Breast epithelium (tissue), 4 donors: ENCODE results near the gene ZNF761. TPM values are rescaled to one million over a fixed set of nuclear protein-coding genes. Genes with fewer than 3 reads are reported as not detected.
"Not testable (repeated sequence)": the region's sequence is repeated elsewhere in the genome, so short reads cannot be mapped to it uniquely, and the experiment has no call there.

ENCODE experiments used
- DNase-seq, 2 donors: peaks; one replicate each; pipeline ENCODE4 v3.0.0-alpha.2; 2019; ENCODE audit warnings: low spot score in 2 of 2
- H3K27ac ChIP-seq, 2 donors: fragments of 200-600 bp; sonication (generic) in 1 of 2; one replicate each; pipeline ENCODE4 v1.5.1; 2016 to 2019; ENCODE audit warnings: mild to moderate bottlenecking in 1 of 2
- H3K27me3 ChIP-seq, 2 donors: fragments of 200-600 bp; sonication (generic) in 1 of 2; one replicate each; pipeline versions ENCODE4 v1.5.1 to v1.6.0; 2017 to 2019; ENCODE audit warnings: control low read depth in 1 of 2, mild to moderate bottlenecking in 1 of 2
- H3K36me3 ChIP-seq: fragments of 200-600 bp; one replicate; pipeline ENCODE4 v1.5.1; 2019
- H3K4me1 ChIP-seq, 2 donors: fragments of 200-600 bp; sonication (generic); one replicate each; pipeline ENCODE4 v1.5.1; 2016 to 2019; ENCODE audit warnings: control low read depth in 1 of 2
- H3K4me3 ChIP-seq, 3 donors: fragments of 200-600 bp; sonication (generic); 1 replicate in 2 of 3; 2 replicates in 1 of 3; pipeline ENCODE4 v1.5.1; 2016 to 2019; ENCODE audit warnings: mild to moderate bottlenecking in 3 of 3, moderate library complexity in 2 of 3
- H3K9me3 ChIP-seq, 2 donors: fragments of 200-600 bp; sonication (generic) in 1 of 2; one replicate each; pipeline ENCODE4 v1.5.1; 2016 to 2019; ENCODE audit warnings: control low read depth in 1 of 2
- POLR2A ChIP-seq: fragments of 450-650 bp; IDR thresholded peaks from one replicate; pipeline ENCODE4 v1.6.1; 2016; ENCODE audit warnings: antibody characterized with exemption, mild to moderate bottlenecking, moderate library complexity
- POLR2AphosphoS5 ChIP-seq, 3 donors: sonication (generic); formaldehyde crosslinking; IDR thresholded peaks; one replicate each; pipeline ENCODE4 v1.6.1; 2017; ENCODE audit warnings: antibody characterized with exemption in 3 of 3
- intact Hi-C: fragments of 100-400 bp; cut with DNase I; formaldehyde crosslinking; loops from one replicate; pipeline ENCODE4 v1.15.1; 2023; ENCODE audit warnings: low total_unique reads
- total RNA-seq, 3 donors: library from RNA; depleted of rRNA; stranded (reverse); fragments of >200 nt; gene quantifications; one replicate each; pipeline ENCODE4 v1.1.0, GENCODE V29; 2016
- TF ChIP-seq, protein P1 (sequence below), 3 donors: fragments of 450-650 bp; IDR thresholded peaks; one replicate each; pipeline ENCODE4 v1.5.1; 2016 to 2017; ENCODE audit warnings: antibody characterized with exemption in 3 of 3, mild to moderate bottlenecking in 3 of 3, moderate library complexity in 3 of 3

The ZNF761 gene
- total RNA-seq, 3 donors from 2014 or later: 14.1 to 20.9 (median 17.0) TPM

DNA sequence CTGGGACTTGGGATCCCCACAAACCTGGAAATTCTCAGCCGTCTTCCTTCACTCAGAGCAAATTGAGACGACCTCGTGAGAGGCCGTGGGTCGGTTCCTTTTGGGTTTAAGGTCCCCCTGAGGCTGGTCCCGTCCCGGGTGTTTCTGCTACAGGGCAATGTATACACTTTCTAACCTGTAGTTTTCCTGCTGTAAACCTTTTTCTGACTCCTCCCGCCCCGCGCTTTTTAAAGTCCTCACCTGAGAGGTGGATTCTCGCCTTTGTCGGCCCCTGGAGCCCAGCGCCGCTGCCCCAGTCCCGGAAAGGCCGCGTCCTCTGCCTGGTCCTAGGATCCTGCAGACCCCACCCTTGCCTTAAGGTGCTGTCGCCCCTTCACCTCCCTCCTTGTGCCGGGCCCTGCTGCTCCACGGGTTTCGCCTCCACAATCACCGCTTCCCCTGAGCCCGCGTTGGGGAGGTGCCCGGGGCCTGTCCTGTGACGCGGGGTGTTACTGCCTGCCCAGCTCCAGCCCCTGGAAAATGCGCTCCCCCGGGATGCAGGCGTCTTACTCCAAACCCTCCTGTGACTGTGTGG lies 391 bp downstream of the ZNF761 start:
- no peaks in the 10 kb centered on the region for H3K27me3 ChIP-seq
- no peak for TF ChIP-seq POLR2AphosphoS5 (IDR thresholded peaks at IDR 0.05)
- TF ChIP-seq, protein P1, sequence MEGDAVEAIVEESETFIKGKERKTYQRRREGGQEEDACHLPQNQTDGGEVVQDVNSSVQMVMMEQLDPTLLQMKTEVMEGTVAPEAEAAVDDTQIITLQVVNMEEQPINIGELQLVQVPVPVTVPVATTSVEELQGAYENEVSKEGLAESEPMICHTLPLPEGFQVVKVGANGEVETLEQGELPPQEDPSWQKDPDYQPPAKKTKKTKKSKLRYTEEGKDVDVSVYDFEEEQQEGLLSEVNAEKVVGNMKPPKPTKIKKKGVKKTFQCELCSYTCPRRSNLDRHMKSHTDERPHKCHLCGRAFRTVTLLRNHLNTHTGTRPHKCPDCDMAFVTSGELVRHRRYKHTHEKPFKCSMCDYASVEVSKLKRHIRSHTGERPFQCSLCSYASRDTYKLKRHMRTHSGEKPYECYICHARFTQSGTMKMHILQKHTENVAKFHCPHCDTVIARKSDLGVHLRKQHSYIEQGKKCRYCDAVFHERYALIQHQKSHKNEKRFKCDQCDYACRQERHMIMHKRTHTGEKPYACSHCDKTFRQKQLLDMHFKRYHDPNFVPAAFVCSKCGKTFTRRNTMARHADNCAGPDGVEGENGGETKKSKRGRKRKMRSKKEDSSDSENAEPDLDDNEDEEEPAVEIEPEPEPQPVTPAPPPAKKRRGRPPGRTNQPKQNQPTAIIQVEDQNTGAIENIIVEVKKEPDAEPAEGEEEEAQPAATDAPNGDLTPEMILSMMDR (IDR thresholded peaks at IDR 0.05): no peak
- no peak for TF ChIP-seq POLR2A
- H3K4me3 ChIP-seq: peak overlapping the region; percentile 61 to 78 (median 71)
- no peaks in the 10 kb centered on the region for H3K36me3 ChIP-seq
- H3K4me1 ChIP-seq: no peaks in the 10 kb centered on the region
- intact Hi-C loops: no loop called here
- H3K9me3 ChIP-seq: peaks cover 0 to 3% of the 10 kb centered on the region in 2 donors
- peak overlapping the region; percentile 85 to 89 for H3K27ac ChIP-seq
- DNase-seq: no peak

DNA sequence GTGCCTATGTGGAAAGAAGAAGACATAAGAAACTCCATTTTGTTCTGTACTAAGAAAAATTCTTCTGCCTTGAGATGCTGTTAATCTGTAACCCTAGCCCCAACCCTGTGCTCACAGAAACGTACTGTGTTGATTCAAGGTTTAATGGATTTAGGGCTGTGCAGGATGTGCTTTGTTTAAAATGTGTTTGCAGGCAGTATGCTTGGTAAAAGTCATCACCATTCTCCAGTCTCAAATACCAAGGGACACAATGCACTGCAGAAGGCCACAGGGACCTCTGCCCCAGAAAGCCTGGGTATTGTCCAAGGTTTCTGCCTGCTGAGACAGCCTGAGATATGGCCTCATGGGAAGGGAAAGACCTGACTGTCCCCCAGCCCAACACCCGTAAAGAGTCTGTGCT lies 12.0 kb downstream of the ZNF761 start:
- H3K36me3 ChIP-seq, H3K4me1 ChIP-seq, DNase-seq, intact Hi-C loops, H3K4me3 ChIP-seq, H3K27ac ChIP-seq, H3K27me3 ChIP-seq: not testable (repeated sequence)
- H3K9me3 ChIP-seq: peaks cover 19 to 29% of the 10 kb centered on the region in 2 donors

DNA sequence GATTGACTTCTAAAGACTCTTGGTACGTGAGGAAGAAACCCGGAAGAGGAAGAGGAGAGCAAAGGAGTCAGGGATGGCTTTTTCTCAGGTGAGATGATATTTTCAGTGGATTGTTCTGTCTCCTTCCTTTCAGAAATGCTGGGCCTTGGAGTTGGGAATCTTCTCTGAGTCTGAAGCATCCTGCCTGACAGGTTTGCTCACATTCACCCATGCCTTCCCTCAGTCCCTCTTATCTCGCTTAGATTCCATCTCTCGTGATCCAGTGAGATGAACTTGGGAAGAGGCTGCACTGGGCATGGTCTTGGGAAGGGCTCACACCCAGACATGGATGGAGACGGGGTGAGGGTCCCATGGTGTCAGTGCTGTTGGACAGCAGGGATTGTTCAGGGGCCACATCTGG lies 15.4 kb downstream of the ZNF761 start:
- H3K27me3 ChIP-seq, H3K4me3 ChIP-seq, H3K36me3 ChIP-seq, DNase-seq, intact Hi-C loops, H3K27ac ChIP-seq, H3K4me1 ChIP-seq: not testable (repeated sequence)
- peaks cover 20 to 24% of the 10 kb centered on the region in 2 donors for H3K9me3 ChIP-seq

DNA sequence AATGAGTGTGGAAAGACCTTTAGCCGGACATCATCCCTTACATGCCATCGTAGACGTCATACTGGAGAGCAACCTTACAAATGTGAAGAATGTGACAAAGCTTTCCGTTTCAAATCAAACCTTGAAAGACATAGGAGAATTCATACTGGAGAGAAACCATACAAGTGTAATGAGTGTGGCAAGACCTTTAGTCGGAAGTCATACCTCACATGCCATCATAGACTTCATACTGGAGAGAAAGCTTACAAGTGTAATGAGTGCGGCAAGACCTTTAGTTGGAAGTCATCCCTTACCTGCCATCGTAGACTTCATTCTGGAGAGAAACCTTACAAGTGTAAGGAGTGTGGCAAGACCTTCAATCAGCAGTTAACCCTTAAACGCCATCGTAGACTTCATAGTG lies 24.0 kb downstream of the ZNF761 start:
- Histone ChIP-seq H3K27ac (no peak overlapping the region), H3K4me3 (no peak overlapping the region), H3K4me1 (no peaks in the 10 kb centered on the region), H3K36me3 (peaks cover 6% of the 10 kb centered on the region), H3K27me3 (no peaks in the 10 kb centered on the region), H3K9me3 (peaks cover 28 to 66% of the 10 kb centered on the region in 2 donors)
- no peak for TF ChIP-seq POLR2AphosphoS5 (IDR thresholded peaks at IDR 0.05)
- TF ChIP-seq, protein P1 (IDR thresholded peaks at IDR 0.05): no peak
- no peak for TF ChIP-seq POLR2A
- DNase-seq: no peak
- intact Hi-C loops: no loop called here

DNA sequence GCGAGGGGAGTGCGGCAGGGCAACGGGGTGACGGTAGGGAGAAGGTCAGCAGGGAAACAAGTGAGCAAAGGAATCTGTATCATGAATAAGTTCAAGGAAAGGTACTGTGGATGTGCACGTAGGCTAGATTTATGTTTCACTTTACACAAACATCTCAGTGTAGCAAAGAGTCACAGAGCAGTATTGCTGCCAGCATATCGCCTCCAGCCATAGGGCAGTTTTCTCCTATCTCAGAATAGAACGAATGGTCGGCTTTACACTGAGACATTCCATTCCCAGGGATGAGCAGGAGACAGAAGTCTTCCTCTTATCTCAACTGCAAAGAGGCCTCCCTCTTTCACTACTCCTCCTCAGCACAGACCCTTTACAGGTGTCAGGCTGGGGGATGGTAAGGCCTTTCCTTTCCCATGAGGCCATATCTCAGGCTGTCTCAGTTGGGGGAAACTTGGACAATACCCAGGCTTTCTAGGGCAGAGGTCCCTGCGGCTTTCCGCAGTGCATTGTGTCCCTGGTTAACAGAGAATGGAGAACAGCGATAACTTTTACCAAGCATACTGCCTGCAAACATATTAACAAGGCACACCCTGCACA lies 28.4 kb downstream of the ZNF761 start:
- H3K27me3 ChIP-seq, H3K4me3 ChIP-seq, H3K27ac ChIP-seq, H3K4me1 ChIP-seq, intact Hi-C loops, DNase-seq, H3K36me3 ChIP-seq: not testable (repeated sequence)
- H3K9me3 ChIP-seq: peaks cover 16 to 35% of the 10 kb centered on the region in 2 donors

DNA sequence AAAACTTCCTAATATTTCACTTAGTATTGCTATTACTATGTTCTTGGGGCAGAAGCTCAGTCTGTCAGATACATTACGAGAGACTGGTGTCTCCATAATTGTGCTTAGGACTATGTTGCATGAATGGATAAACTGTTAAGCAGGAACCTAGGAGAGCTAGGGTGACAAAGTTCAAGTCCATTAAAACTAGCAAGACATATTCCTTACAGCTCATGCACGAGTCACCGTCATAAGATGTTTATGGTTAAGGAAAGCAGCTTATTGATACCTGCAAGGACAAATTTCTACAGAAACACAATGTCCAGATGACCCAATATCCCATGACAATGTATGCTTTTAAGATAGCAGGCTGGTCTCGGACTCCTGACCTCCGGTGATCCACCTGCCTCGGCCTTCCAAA lies 30.1 kb downstream of the ZNF761 start:
- Histone ChIP-seq H3K27me3 (no peaks in the 10 kb centered on the region), H3K9me3 (peaks cover 12 to 19% of the 10 kb centered on the region in 2 donors), H3K27ac (no peak overlapping the region), H3K4me1 (no peaks in the 10 kb centered on the region), H3K36me3 (no peaks in the 10 kb centered on the region), H3K4me3 (no peak overlapping the region)
- TF ChIP-seq POLR2AphosphoS5 (IDR thresholded peaks at IDR 0.05): no peak
- no peak for TF ChIP-seq POLR2A
- TF ChIP-seq, protein P1 (IDR thresholded peaks at IDR 0.05): no peak
- intact Hi-C loops: no loop called here
- no peak for DNase-seq
